ENCODE results near the gene ZCCHC2.

DNA sequence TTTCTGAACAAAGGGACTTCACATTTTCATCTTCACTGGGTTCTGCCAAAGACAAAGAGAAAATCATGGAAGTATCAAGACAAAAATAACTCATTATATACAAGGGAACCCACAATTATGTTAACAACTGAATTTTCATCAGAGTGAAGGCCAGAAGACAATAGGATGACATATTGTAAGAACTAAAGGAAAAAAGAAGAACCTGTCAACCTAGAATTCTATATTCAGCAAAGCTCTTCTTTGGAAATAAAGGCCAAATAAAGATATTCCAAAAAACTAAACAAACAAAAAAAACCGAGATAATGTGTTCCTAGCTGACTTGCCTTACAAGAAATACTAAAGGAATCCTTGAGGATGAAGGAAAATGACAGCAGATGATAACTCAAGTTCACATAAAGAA is 10.3 kb upstream of the ZCCHC2 start:
- TF ChIP-seq, protein P1, sequence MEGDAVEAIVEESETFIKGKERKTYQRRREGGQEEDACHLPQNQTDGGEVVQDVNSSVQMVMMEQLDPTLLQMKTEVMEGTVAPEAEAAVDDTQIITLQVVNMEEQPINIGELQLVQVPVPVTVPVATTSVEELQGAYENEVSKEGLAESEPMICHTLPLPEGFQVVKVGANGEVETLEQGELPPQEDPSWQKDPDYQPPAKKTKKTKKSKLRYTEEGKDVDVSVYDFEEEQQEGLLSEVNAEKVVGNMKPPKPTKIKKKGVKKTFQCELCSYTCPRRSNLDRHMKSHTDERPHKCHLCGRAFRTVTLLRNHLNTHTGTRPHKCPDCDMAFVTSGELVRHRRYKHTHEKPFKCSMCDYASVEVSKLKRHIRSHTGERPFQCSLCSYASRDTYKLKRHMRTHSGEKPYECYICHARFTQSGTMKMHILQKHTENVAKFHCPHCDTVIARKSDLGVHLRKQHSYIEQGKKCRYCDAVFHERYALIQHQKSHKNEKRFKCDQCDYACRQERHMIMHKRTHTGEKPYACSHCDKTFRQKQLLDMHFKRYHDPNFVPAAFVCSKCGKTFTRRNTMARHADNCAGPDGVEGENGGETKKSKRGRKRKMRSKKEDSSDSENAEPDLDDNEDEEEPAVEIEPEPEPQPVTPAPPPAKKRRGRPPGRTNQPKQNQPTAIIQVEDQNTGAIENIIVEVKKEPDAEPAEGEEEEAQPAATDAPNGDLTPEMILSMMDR (IDR thresholded peaks at IDR 0.05): no peak
- TF ChIP-seq POLR2AphosphoS5 (IDR thresholded peaks at IDR 0.05): no peak

Data from sigmoid colon (tissue), 4 donors.